ENCODE data around the gene SLC25A42. TPM values are rescaled to one million over a fixed set of nuclear protein-coding genes. Genes with fewer than 3 reads are reported as not detected.

Gene SLC25A42
- total and polyA plus RNA-seq, 2 of the 13 experiments (the other 11 are each of a cell fraction or from before 2014, with no cell fraction given) = 12.8 to 18.3 TPM

DNA sequence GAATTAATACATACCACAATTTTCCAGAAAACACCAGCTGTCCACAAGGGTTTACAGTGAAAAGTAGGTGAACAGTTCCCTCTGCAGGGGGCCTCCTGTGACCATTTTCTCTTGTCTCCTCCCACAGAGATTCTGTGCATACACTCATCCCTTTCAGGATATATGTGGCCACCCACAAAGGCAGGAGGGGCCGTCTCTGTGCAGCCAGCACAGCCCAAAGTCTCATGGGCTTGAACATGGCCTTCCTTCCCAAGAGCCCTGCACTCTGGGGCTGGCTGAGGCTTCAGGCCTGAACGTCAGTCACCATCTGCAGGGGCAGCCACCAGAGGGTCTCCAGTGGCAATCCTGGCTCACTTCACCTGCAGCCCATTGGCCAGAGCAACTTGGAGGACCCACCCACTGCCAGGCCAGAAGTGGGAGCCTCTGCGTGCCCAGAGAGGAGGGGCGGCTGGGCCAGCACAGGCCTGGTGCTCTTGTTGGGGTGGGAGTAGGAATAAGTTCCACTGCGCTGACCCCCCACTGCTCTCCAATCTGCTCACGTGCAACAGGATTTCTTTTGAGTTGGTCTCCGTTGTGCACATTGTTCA lies 49.3 kb downstream of the SLC25A42 start (continued):
- TF ChIP-seq ZBTB38 (CRISPR knock-in tag; IDR thresholded peaks at IDR 0.05) (no peak), RXRA (CRISPR knock-in tag; IDR thresholded peaks at IDR 0.05) (0 out of 2 replicates have a peak, but pooled peaks have one; percentile 28), ZNF34 (CRISPR knock-in tag; IDR thresholded peaks at IDR 0.05; ENCODE audit: borderline replicate concordance) (no peak), ZNF263 (CRISPR knock-in tag; IDR thresholded peaks at IDR 0.05) (0 out of 2 replicates have a peak, but pooled peaks have one; percentile 14)

DNA sequence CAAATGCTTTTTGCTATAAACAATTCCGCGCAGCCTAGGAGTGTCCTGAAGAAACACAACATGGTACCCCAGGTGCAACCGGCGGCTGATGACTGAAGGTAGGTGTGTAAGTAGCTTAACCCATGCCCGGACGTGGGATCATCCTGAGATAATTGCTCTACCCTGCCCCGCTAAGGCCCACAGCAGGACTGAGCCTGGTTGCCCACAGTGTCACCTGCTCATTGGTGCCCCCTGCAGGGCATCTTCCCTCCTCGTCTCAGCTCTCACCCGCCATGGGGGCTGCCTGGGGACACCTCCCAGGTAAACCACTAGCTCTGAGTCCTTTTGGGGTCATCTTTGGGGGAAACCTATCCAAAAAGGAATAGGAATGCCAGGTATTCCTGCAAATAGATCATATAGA lies 52.2 kb downstream of the SLC25A42 start:
- no peaks in the 10 kb centered on the region for H4K20me1 ChIP-seq (ENCODE audit: insufficient read depth, low read length)
- intact Hi-C loops (cut with micrococcal nuclease; ENCODE audit: unreplicated experiment) = loop anchor here (5.0 kb wide), 1 partner anchor 54 kb away; the partner anchor contains the start of gene SLC25A42
- no peak overlapping the region for H3K27ac ChIP-seq (ENCODE audit: extremely low read length, insufficient read depth, low read length)
- BruUV-seq (replicated peaks) = no TSS peak
- H3K27me3 ChIP-seq (ENCODE audit: control insufficient read depth in 1 of 2, insufficient read depth in 2 of 2, low read length in 2 of 2) = no peaks in the 10 kb centered on the region
- no peak overlapping the region for H3K4me2 ChIP-seq (ENCODE audit: low read depth, low read length)
- H3K79me2 ChIP-seq (ENCODE audit: insufficient read depth, low read length) = no peaks in the 10 kb centered on the region
- ChIA-PET POLR2A (interaction anchor here (0.8 to 1.9 kb wide), 6 partner anchors 10 to 52 kb away, joined by 3 to 9 read pairs (median 4); partner anchors contain the start of gene SLC25A42), CTCF (ENCODE audit: low intra/inter-chr PET ratio, low total read pairs) (interaction anchor here (1.3 to 1.8 kb wide), 2 partner anchors 24 to 62 kb away, joined by 3 to 27 read pairs; no protein-coding TSS in a partner anchor)
- H3K36me3 ChIP-seq (replicated peaks in 1 of 2; ENCODE audit: control insufficient read depth in 1 of 2, insufficient read depth in 2 of 2, low read length in 2 of 2) = no peaks in the 10 kb centered on the region; a peak in 1 of 5 replicates
- H3K4me3 ChIP-seq (replicated peaks in 1 of 3; ENCODE audit: insufficient read depth in 1 of 3, low read depth in 2 of 3, low read length in 3 of 3) = no peak overlapping the region
- H3K9me3 ChIP-seq (ENCODE audit: low read length) = no peaks in the 10 kb centered on the region
- ATAC-seq (peak; percentile 63), DNase-seq (ENCODE audit: low spot score) (peak; percentile 45), FAIRE-seq (no peak)
- in situ Hi-C loops (cut with HindIII; ENCODE audit: extremely low pct_ligation_motif_present, low pct_unique_long_range_greater_than_20kb) = no loop called here
- no peak overlapping the region for H2AFZ ChIP-seq (ENCODE audit: low read length)
- 74% methylated on average over 8 of the region's 9 CpGs for WGBS (ENCODE audit: low lambda C conversion rate)
- peaks cover 37% of the 10 kb centered on the region for H3K4me1 ChIP-seq (ENCODE audit: insufficient read depth, low read length)
- H3K9ac ChIP-seq (ENCODE audit: insufficient read depth, low read depth, low read length) = no peak overlapping the region
- peak; percentile 79 for TF ChIP-seq XRCC5 (optimal IDR thresholded peaks at IDR 0.05; ENCODE audit: low read length)
- TF ChIP-seq, protein P1, sequence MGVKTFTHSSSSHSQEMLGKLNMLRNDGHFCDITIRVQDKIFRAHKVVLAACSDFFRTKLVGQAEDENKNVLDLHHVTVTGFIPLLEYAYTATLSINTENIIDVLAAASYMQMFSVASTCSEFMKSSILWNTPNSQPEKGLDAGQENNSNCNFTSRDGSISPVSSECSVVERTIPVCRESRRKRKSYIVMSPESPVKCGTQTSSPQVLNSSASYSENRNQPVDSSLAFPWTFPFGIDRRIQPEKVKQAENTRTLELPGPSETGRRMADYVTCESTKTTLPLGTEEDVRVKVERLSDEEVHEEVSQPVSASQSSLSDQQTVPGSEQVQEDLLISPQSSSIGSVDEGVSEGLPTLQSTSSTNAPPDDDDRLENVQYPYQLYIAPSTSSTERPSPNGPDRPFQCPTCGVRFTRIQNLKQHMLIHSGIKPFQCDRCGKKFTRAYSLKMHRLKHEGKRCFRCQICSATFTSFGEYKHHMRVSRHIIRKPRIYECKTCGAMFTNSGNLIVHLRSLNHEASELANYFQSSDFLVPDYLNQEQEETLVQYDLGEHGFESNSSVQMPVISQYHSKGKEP (CRISPR knock-in tag; IDR thresholded peaks at IDR 0.05) = no peak
- TF ChIP-seq, protein P2, sequence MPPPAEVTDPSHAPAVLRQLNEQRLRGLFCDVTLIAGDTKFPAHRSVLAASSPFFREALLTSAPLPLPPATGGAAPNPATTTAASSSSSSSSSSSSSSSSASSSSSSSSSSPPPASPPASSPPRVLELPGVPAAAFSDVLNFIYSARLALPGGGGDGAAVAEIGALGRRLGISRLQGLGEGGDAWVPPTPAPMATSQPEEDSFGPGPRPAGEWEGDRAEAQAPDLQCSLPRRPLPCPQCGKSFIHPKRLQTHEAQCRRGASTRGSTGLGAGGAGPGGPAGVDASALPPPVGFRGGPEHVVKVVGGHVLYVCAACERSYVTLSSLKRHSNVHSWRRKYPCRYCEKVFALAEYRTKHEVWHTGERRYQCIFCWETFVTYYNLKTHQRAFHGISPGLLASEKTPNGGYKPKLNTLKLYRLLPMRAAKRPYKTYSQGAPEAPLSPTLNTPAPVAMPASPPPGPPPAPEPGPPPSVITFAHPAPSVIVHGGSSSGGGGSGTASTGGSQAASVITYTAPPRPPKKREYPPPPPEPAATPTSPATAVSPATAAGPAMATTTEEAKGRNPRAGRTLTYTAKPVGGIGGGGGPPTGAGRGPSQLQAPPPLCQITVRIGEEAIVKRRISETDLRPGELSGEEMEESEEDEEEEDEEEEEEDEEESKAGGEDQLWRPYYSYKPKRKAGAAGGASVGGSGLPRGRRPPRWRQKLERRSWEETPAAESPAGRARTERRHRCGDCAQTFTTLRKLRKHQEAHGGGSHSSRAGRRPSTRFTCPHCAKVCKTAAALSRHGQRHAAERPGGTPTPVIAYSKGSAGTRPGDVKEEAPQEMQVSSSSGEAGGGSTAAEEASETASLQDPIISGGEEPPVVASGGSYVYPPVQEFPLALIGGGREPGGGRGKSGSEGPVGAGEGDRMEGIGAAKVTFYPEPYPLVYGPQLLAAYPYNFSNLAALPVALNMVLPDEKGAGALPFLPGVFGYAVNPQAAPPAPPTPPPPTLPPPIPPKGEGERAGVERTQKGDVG (CRISPR knock-in tag; IDR thresholded peaks at IDR 0.05; ENCODE audit: borderline replicate concordance) = 0 out of 2 replicates have a peak, but pooled peaks have one; percentile 62
- TF ChIP-seq STAG1 (CRISPR knock-in tag; IDR thresholded peaks at IDR 0.05) = peak; percentile 80
- TF ChIP-seq ZBTB3 (CRISPR knock-in tag; IDR thresholded peaks at IDR 0.05; ENCODE audit: borderline replicate concordance, low read depth) = no peak
- 0 out of 2 replicates have a peak, but pooled peaks have one; percentile 21 for TF ChIP-seq RXRA (CRISPR knock-in tag; IDR thresholded peaks at IDR 0.05)
- TF ChIP-seq, protein P3, sequence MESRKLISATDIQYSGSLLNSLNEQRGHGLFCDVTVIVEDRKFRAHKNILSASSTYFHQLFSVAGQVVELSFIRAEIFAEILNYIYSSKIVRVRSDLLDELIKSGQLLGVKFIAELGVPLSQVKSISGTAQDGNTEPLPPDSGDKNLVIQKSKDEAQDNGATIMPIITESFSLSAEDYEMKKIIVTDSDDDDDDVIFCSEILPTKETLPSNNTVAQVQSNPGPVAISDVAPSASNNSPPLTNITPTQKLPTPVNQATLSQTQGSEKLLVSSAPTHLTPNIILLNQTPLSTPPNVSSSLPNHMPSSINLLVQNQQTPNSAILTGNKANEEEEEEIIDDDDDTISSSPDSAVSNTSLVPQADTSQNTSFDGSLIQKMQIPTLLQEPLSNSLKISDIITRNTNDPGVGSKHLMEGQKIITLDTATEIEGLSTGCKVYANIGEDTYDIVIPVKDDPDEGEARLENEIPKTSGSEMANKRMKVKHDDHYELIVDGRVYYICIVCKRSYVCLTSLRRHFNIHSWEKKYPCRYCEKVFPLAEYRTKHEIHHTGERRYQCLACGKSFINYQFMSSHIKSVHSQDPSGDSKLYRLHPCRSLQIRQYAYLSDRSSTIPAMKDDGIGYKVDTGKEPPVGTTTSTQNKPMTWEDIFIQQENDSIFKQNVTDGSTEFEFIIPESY (CRISPR knock-in tag; IDR thresholded peaks at IDR 0.05) = peak; percentile 99
- TF ChIP-seq, protein P4, sequence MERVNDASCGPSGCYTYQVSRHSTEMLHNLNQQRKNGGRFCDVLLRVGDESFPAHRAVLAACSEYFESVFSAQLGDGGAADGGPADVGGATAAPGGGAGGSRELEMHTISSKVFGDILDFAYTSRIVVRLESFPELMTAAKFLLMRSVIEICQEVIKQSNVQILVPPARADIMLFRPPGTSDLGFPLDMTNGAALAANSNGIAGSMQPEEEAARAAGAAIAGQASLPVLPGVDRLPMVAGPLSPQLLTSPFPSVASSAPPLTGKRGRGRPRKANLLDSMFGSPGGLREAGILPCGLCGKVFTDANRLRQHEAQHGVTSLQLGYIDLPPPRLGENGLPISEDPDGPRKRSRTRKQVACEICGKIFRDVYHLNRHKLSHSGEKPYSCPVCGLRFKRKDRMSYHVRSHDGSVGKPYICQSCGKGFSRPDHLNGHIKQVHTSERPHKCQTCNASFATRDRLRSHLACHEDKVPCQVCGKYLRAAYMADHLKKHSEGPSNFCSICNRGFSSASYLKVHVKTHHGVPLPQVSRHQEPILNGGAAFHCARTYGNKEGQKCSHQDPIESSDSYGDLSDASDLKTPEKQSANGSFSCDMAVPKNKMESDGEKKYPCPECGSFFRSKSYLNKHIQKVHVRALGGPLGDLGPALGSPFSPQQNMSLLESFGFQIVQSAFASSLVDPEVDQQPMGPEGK (CRISPR knock-in tag; IDR thresholded peaks at IDR 0.05) = peak; percentile 89

Measured in HepG2 (cell line).